PC-3 (cell line): ENCODE measurements around the gene BTBD2. TPM values are rescaled to one million over a fixed set of nuclear protein-coding genes. Genes with fewer than 3 reads are reported as not detected.
A peak's percentile ranks its signal among the peaks of the same experiment; 100 is the strongest.

ENCODE experiments used
- ATAC-seq: fragments of 200-7000 bp; cut with Tn5 transposase; 2 replicates; pipeline ENCODE4 v1.9.1; 2020; ENCODE audit warnings: mild to moderate bottlenecking, moderate library complexity
- BruUV-seq: library from RNA; stranded (reverse); fragments of 400-500 nt; replicated peaks from 2 replicates; lab custom pipeline; 2021; lab: Mats Ljungman, UMichigan
- CTCF ChIA-PET: fragments of 300-600 bp; sonication (Branson Sonifier 250); formaldehyde crosslinking; loops from one replicate; lab custom pipeline; 2022; ENCODE audit warnings: antibody characterized with exemption; lab: Charles Lee
- POLR2A ChIA-PET: fragments of 300-600 bp; sonication (Branson Sonifier 250); formaldehyde crosslinking; loops from one replicate; lab custom pipeline; 2022; ENCODE audit warnings: antibody characterized with exemption; ENCODE audit not compliant: unreplicated experiment; lab: Charles Lee
- DNase-seq: peaks from one replicate; pipeline ENCODE4 v3.0.0-alpha.2; 2015
- H2AFZ ChIP-seq: fragments of 300-600 bp; sonication (generic); 2 replicates; pipeline ENCODE4 v1.6.0; 2016; ENCODE audit warnings: antibody characterized with exemption, low read length
- H3F3A ChIP-seq: fragments of 300-600 bp; sonication (generic); one replicate; pipeline ENCODE4 v1.6.0; 2017; ENCODE audit warnings: antibody characterized with exemption, low read length, control low read depth, mild to moderate bottlenecking; ENCODE audit not compliant: unreplicated experiment
- H3K27ac ChIP-seq: fragments of 300-600 bp; sonication (generic); 2 replicates; pipeline ENCODE4 v1.5.1; 2016; ENCODE audit warnings: mild to moderate bottlenecking, low read length
- H3K27me3 ChIP-seq: fragments of 300-600 bp; sonication (generic); 2 replicates; pipeline ENCODE4 v1.6.1; 2016; ENCODE audit warnings: low read length, mixed read lengths
- H3K36me3 ChIP-seq: fragments of 300-600 bp; sonication (generic); 2 replicates; pipeline ENCODE4 v1.6.1; 2016; ENCODE audit warnings: low read depth, mixed run types, low read length, mixed read lengths
- H3K4me1 ChIP-seq: fragments of 300-600 bp; sonication (generic); 2 replicates; pipeline ENCODE4 v1.5.1; 2016; ENCODE audit warnings: low read length; ENCODE audit not compliant: insufficient read depth
- H3K4me2 ChIP-seq: fragments of 300-600 bp; sonication (generic); 2 replicates; pipeline ENCODE4 v1.6.0; 2016; ENCODE audit warnings: low read length
- H3K4me3 ChIP-seq: fragments of 300-600 bp; sonication (generic); 2 replicates; pipeline ENCODE4 v1.5.1; 2016; ENCODE audit warnings: mild to moderate bottlenecking, low read length, mixed read lengths
- H3K79me2 ChIP-seq: fragments of 300-600 bp; sonication (generic); 2 replicates; pipeline ENCODE4 v1.6.1; 2017; ENCODE audit warnings: low read length, mixed read lengths
- H3K9ac ChIP-seq: fragments of 300-600 bp; sonication (generic); 2 replicates; pipeline ENCODE4 v1.6.0; 2016; ENCODE audit warnings: mild to moderate bottlenecking, low read length
- H3K9me2 ChIP-seq: fragments of 300-600 bp; sonication (generic); replicated peaks from 2 replicates; pipeline ENCODE4 v1.6.1; 2016; ENCODE audit warnings: mixed run types, low read length, mixed read lengths
- H3K9me3 ChIP-seq: fragments of 300-600 bp; sonication (generic); 2 replicates; pipeline ENCODE4 v1.6.1; 2016; ENCODE audit warnings: low read length, mixed read lengths
- H4K20me1 ChIP-seq: fragments of 300-600 bp; sonication (generic); 2 replicates; pipeline ENCODE4 v1.6.1; 2016; ENCODE audit warnings: low read length, mixed read lengths
- EZH2 ChIP-seq: fragments of 300-600 bp; sonication (generic); IDR thresholded peaks from one replicate; pipeline ENCODE4 v1.6.1; 2017; ENCODE audit warnings: antibody characterized with exemption, mild to moderate bottlenecking, low read length; ENCODE audit not compliant: unreplicated experiment
- EZH2phosphoT487 ChIP-seq: fragments of 300-600 bp; sonication (generic); IDR thresholded peaks from 2 replicates; pipeline ENCODE4 v1.6.1; 2018; ENCODE audit warnings: mild to moderate bottlenecking, antibody characterized with exemption, low read length, borderline replicate concordance
- intact Hi-C: fragments of 100-400 bp; cut with micrococcal nuclease; formaldehyde crosslinking; loops from 2 replicates; pipeline ENCODE4 v1.9.0; 2023
- total RNA-seq: library from RNA; depleted of rRNA; stranded (reverse); fragments of >200 nt; gene quantifications from 2 replicates; pipeline ENCODE4 v1.2.3, GENCODE V29; 2014
- TF ChIP-seq, protein P1 (sequence below): fragments of 300-600 bp; sonication (generic); conservative IDR thresholded peaks from 2 replicates; pipeline ENCODE4 v1.5.1; 2017; ENCODE audit warnings: antibody characterized with exemption, low read depth, mild to moderate bottlenecking, low read length

The BTBD2 gene
- total RNA-seq, 1 experiment from 2014 or later, result 72.0 TPM

- Histone ChIP-seq H3K4me3 (no peak overlapping the region), H3K9me3 (no peaks in the 10 kb centered on the region), H3K27me3 (no peaks in the 10 kb centered on the region), H3K36me3 (peaks cover 5% of the 10 kb centered on the region), H3K27ac (no peak overlapping the region), H3K79me2 (no peaks in the 10 kb centered on the region), H3F3A (no peaks in the 10 kb centered on the region), H4K20me1 (no peaks in the 10 kb centered on the region), H3K4me2 (no peak overlapping the region), H3K9ac (no peak overlapping the region), H3K4me1 (no peaks in the 10 kb centered on the region), H2AFZ (no peak overlapping the region), H3K9me2 (no peaks in the 10 kb centered on the region)
- ATAC-seq (no peak), DNase-seq (no peak)
- intact Hi-C loops, result no loop called here
- no TSS peak for BruUV-seq
- no peak for TF ChIP-seq EZH2
- CTCF ChIA-PET, result no interaction called here
- POLR2A ChIA-PET, result no interaction called here
These were observed 16.5 kb downstream of the BTBD2 start for GRCh38 chr19:1998712-1999708.

DNA sequence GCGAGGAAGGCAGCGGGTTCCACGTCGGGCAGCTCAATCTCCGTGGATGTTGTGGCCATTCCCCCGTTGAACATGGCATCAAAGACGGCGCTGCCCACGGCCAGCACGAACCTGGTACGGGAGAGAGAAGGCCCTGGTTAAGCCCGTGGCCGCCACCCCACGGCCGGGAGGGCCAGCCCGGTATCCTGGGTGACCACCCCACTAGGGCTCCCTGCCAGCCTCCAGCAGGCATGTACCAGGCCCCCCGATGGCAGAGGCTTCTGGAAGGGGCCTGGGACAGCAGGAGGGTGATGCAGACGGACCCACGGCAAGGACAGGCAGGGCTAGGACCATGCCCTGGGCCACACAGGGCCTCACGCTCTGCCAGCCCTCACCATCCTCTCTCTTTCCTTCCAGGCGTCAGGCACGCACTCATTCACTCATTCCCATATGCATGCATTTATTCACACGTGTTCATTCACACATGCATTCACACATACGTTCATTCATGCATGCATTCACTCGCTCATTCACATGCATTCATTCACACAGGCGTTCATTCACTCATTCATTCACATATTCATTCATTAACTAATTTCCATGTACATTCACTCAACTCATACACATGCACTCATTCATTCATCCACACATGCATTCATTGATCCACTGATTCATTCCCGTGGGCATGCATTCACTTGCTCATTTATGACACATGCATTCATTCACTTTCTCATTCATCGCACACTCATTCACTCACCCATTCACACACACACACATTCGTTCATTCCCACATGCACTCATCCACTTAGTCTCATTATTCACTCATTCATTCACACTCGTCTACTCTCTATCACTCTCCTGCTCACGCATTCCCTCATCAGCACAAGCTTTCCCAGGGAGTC lies 17.9 kb downstream of the BTBD2 start:
- no peak overlapping the region for H3K9ac ChIP-seq
- H3K9me3 ChIP-seq, result no peaks in the 10 kb centered on the region
- no peaks in the 10 kb centered on the region for H3K9me2 ChIP-seq
- peaks cover 5% of the 10 kb centered on the region for H3K36me3 ChIP-seq
- no TSS peak for BruUV-seq
- no peak overlapping the region for H3K4me3 ChIP-seq
- H4K20me1 ChIP-seq, result no peaks in the 10 kb centered on the region
- TF ChIP-seq EZH2phosphoT487 (no peak), EZH2 (no peak)
- TF ChIP-seq, protein P1, sequence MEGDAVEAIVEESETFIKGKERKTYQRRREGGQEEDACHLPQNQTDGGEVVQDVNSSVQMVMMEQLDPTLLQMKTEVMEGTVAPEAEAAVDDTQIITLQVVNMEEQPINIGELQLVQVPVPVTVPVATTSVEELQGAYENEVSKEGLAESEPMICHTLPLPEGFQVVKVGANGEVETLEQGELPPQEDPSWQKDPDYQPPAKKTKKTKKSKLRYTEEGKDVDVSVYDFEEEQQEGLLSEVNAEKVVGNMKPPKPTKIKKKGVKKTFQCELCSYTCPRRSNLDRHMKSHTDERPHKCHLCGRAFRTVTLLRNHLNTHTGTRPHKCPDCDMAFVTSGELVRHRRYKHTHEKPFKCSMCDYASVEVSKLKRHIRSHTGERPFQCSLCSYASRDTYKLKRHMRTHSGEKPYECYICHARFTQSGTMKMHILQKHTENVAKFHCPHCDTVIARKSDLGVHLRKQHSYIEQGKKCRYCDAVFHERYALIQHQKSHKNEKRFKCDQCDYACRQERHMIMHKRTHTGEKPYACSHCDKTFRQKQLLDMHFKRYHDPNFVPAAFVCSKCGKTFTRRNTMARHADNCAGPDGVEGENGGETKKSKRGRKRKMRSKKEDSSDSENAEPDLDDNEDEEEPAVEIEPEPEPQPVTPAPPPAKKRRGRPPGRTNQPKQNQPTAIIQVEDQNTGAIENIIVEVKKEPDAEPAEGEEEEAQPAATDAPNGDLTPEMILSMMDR, result no peak
- POLR2A ChIA-PET, result no interaction called here
- no peaks in the 10 kb centered on the region for H3K79me2 ChIP-seq
- no peaks in the 10 kb centered on the region for H3F3A ChIP-seq
- no peak overlapping the region for H3K4me2 ChIP-seq
- H2AFZ ChIP-seq, result no peak overlapping the region
- no peaks in the 10 kb centered on the region for H3K27me3 ChIP-seq
- CTCF ChIA-PET, result no interaction called here
- H3K27ac ChIP-seq, result no peak overlapping the region
- no peak for ATAC-seq
- intact Hi-C loops, result no loop called here
- H3K4me1 ChIP-seq, result no peaks in the 10 kb centered on the region
- DNase-seq, result no peak

DNA sequence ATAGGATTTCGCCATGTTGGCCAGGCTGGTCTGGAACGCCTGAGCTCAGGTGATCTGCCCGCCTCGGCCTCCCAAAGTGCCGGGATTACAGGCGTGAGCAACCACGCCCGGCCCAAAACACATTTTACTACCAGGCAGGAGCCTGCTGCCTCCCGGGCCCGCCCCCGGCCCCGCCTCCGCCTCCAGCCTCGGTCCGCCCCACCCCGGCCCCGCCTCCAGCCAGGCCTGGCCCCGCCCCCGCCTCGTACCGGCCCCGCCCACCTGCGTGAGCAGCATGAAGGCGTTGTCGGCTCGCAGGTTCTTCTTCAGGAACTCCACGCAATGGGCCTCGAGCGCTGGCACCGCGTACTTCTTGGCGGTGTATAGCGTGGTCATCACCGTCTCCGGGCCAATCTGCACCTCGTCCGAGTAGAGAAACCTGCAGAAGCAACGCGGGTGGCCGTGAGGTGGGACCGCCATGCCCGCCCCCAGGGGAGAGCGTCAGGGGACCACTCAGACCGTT lies 22.7 kb downstream of the BTBD2 start:
- CTCF ChIA-PET, result no interaction called here

More for the DNA sequence above, 22.7 kb downstream of the BTBD2 start:
- H3K27me3 ChIP-seq, result no peaks in the 10 kb centered on the region
- no peaks in the 10 kb centered on the region for H3K9me3 ChIP-seq
- intact Hi-C loops, result no loop called here
- H2AFZ ChIP-seq, result no peak overlapping the region
- no TSS peak for BruUV-seq
- POLR2A ChIA-PET, result no interaction called here
- no peak overlapping the region for H3K27ac ChIP-seq
- peaks cover 10% of the 10 kb centered on the region for H3K36me3 ChIP-seq
- H4K20me1 ChIP-seq, result no peaks in the 10 kb centered on the region
- H3K4me1 ChIP-seq, result no peaks in the 10 kb centered on the region
- no peak overlapping the region for H3K4me2 ChIP-seq
- no peaks in the 10 kb centered on the region for H3K79me2 ChIP-seq
- no peak for TF ChIP-seq EZH2
- no peak for TF ChIP-seq EZH2phosphoT487
- TF ChIP-seq, protein P1, result no peak
- H3K9ac ChIP-seq, result no peak overlapping the region
- DNase-seq (peak; percentile 13), ATAC-seq (peak; percentile 50; the same call in 1 of the 2 replicates)
- H3K9me2 ChIP-seq, result no peaks in the 10 kb centered on the region
- H3F3A ChIP-seq, result no peaks in the 10 kb centered on the region
- no peak overlapping the region for H3K4me3 ChIP-seq
